B cell (primary cell): ENCODE measurements around the gene COL21A1. TPM values are rescaled to one million over a fixed set of nuclear protein-coding genes. Genes with fewer than 3 reads are reported as not detected.

ENCODE experiments used
- ATAC-seq: fragments of 200-7000 bp; cut with Tn5 transposase; one replicate; pipeline ENCODE4 v1.10.0; 2021; ENCODE audit warnings: low read depth, mild to moderate bottlenecking, moderate number of reproducible peaks, moderate library complexity
- CTCF ChIA-PET: fragments of 350-600 bp; sonication (Branson Sonifier 250); formaldehyde crosslinking; loops from one replicate; lab custom pipeline; 2021; ENCODE audit warnings: antibody characterized with exemption, inconsistent platforms; lab: Charles Lee
- POLR2A ChIA-PET: fragments of 350-600 bp; sonication (Branson Sonifier 250); formaldehyde crosslinking; loops from one replicate; lab custom pipeline; 2021; ENCODE audit warnings: antibody characterized with exemption; lab: Charles Lee
- DNase-seq: peaks from one replicate; pipeline ENCODE4 v3.0.0; 2013
- H2AFZ ChIP-seq: 2 replicates; pipeline ENCODE4 v1.6.1; 2012; ENCODE audit warnings: mild to moderate bottlenecking, low read depth, low read length; ENCODE audit not compliant: insufficient read depth, poor library complexity, severe bottlenecking
- H3K27ac ChIP-seq, 2 donors: 1 replicate in 1 of 2; 2 replicates in 1 of 2; pipeline ENCODE4 v1.5.1; 2012 to 2013; ENCODE audit warnings: low read length in 2 of 2, mild to moderate bottlenecking in 2 of 2, moderate library complexity in 1 of 2
- H3K27me3 ChIP-seq, 4 experiments: fragments of 200-600 bp in 1 of 4; sonication (generic) in 1 of 4; replicated peaks in 1 of 4; 1 replicate in 2 of 4; 2 replicates in 2 of 4; pipeline versions ENCODE4 v1.6.1 to v1.7.0; 2013 to 2016; ENCODE audit warnings: low read length in 3 of 4, mild to moderate bottlenecking in 2 of 4, mixed read lengths in 1 of 4, moderate library complexity in 1 of 4; ENCODE audit not compliant: insufficient read depth in 4 of 4, control insufficient read depth in 3 of 4; ENCODE audit errors: control extremely low read depth in 1 of 4
- H3K36me3 ChIP-seq, 2 experiments: replicated peaks in 1 of 2; 1 replicate in 1 of 2; 2 replicates in 1 of 2; pipeline versions ENCODE4 v1.6.1 to v1.7.1; 2013; ENCODE audit warnings: low read length in 1 of 2; ENCODE audit not compliant: insufficient read depth in 2 of 2, control insufficient read depth in 1 of 2; ENCODE audit errors: control extremely low read depth in 1 of 2, extremely low read depth in 1 of 2
- H3K4me1 ChIP-seq, 2 donors: fragments of 200-600 bp in 1 of 2; sonication (generic) in 1 of 2; 1 replicate in 1 of 2; 2 replicates in 1 of 2; pipeline versions ENCODE4 v1.5.1 to v1.6.1; 2013 to 2017; ENCODE audit warnings: low read length in 2 of 2; ENCODE audit not compliant: control insufficient read depth in 2 of 2, insufficient read depth in 2 of 2
- H3K4me2 ChIP-seq: replicated peaks from 2 replicates; pipeline ENCODE3; 2012; ENCODE audit warnings: mild to moderate bottlenecking, low read depth, low read length; ENCODE audit not compliant: poor library complexity, severe bottlenecking
- H3K4me3 ChIP-seq, 5 experiments: fragments of 200-600 bp in 1 of 5; sonication (generic) in 1 of 5; 1 replicate in 3 of 5; 2 replicates in 2 of 5; pipeline versions ENCODE4 v1.5.1 to v1.7.0; 2011 to 2016; ENCODE audit warnings: low read length in 4 of 5, mild to moderate bottlenecking in 4 of 5, low read depth in 2 of 5, control low read depth in 1 of 5, moderate library complexity in 1 of 5; ENCODE audit not compliant: insufficient read depth in 1 of 5; ENCODE audit errors: control extremely low read depth in 1 of 5, extremely low read depth in 1 of 5
- H3K79me2 ChIP-seq: fragments of 200-600 bp; sonication (generic); one replicate; pipeline ENCODE4 v1.6.0; 2016; ENCODE audit warnings: low read length; ENCODE audit not compliant: control insufficient read depth, insufficient read depth
- H3K9ac ChIP-seq: fragments of 200-600 bp; sonication (generic); 2 replicates; pipeline ENCODE4 v1.6.1; 2017; ENCODE audit warnings: mild to moderate bottlenecking, low read length, moderate library complexity
- H3K9me3 ChIP-seq, 3 donors: one replicate each; pipeline versions ENCODE4 v1.6.1 to v1.7.1; 2013; ENCODE audit warnings: low read length in 2 of 3; ENCODE audit not compliant: control insufficient read depth in 2 of 3, insufficient read depth in 1 of 3; ENCODE audit errors: control extremely low read depth in 1 of 3
- H4K20me1 ChIP-seq: 2 replicates; pipeline ENCODE4 v1.6.0; 2012; ENCODE audit warnings: mild to moderate bottlenecking, low read length; ENCODE audit not compliant: insufficient read depth, control insufficient read depth, poor library complexity, severe bottlenecking
- H3K27ac Mint-ChIP-seq: one replicate; pipeline ENCODE4 v1.8.0; 2021; ENCODE audit warnings: mixed read lengths
- H3K27me3 Mint-ChIP-seq: one replicate; pipeline ENCODE4 v1.8.0; 2021; ENCODE audit warnings: mixed read lengths
- H3K4me1 Mint-ChIP-seq: one replicate; pipeline ENCODE4 v1.8.0; 2021; ENCODE audit warnings: mixed read lengths
- H3K4me3 Mint-ChIP-seq: one replicate; pipeline ENCODE4 v1.8.0; 2021; ENCODE audit warnings: mixed read lengths
- H3K9me3 Mint-ChIP-seq: one replicate; pipeline ENCODE4 v1.8.0; 2022; ENCODE audit warnings: mixed read lengths; ENCODE audit not compliant: insufficient read depth
- CTCF ChIP-seq: fragments of 200-600 bp; IDR thresholded peaks from one replicate; pipeline ENCODE4 v1.8.0; 2022; ENCODE audit warnings: antibody characterized with exemption, mild to moderate bottlenecking
- EZH2 ChIP-seq: IDR thresholded peaks from 2 replicates; pipeline ENCODE4 v1.6.1; 2012; ENCODE audit warnings: borderline replicate concordance, low read depth, mild to moderate bottlenecking, moderate library complexity, low read length; ENCODE audit not compliant: insufficient read depth, poor library complexity, severe bottlenecking
- WGBS: methylation state at CpG from one replicate; pipeline ENCODE4 v1.1.5; 2013; ENCODE audit warnings: missing lambda C conversion rate; ENCODE audit not compliant: insufficient coverage; 5-methylcytosine and 5-hydroxymethylcytosine counted together
- intact Hi-C: fragments of 100-400 bp; cut with micrococcal nuclease; formaldehyde crosslinking; loops from one replicate; pipeline ENCODE4 v1.10.0; 2022
- polyA plus RNA-seq: library from polyadenylated mRNA; depleted of rRNA; stranded (reverse); fragments of >200 nt; gene quantifications from 2 replicates; pipeline ENCODE4 v1.2.3, GENCODE V29; 2012
- total RNA-seq, 2 donors: library from RNA; stranded (reverse); fragments of 120-200 nt in 1 of 2; gene quantifications; 1 replicate in 1 of 2; 2 replicates in 1 of 2; pipeline versions ENCODE4 v1.2.3 to v1.2.4, GENCODE V29; 2013 to 2022

The COL21A1 gene
- total and polyA plus RNA-seq, 2 donors (not counting 1 experiment from before 2014, with no cell fraction given) = not detected

GRCh38 chr6:56292505-56293181 lies 45.3 kb upstream of the COL21A1 start:
- no peaks in the 10 kb centered on the region for H3K27me3 ChIP-seq
- H2AFZ ChIP-seq = no peak overlapping the region
- intact Hi-C loops = no loop called here
- Mint-ChIP-seq H3K27me3 (no peaks in the 10 kb centered on the region), H3K4me1 (no peaks in the 10 kb centered on the region), H3K9me3 (no peaks in the 10 kb centered on the region), H3K27ac (no peak overlapping the region), H3K4me3 (no peak overlapping the region)
- ChIA-PET CTCF (no interaction called here), POLR2A (interaction anchor here (0.6 kb wide), 1 partner anchor 107 kb away, joined by 9 read pairs; no protein-coding TSS in a partner anchor)
- no peaks in the 10 kb centered on the region for H3K36me3 ChIP-seq
- TF ChIP-seq CTCF (no peak), EZH2 (no peak)
- WGBS = no CpG with 5 or more reads among the region's 1 CpG
- no peaks in the 10 kb centered on the region for H3K4me1 ChIP-seq
- DNase-seq (no peak), ATAC-seq (no peak)
- H3K9ac ChIP-seq = no peak overlapping the region
- H3K79me2 ChIP-seq = no peaks in the 10 kb centered on the region
- no peak overlapping the region for H3K4me3 ChIP-seq
- H3K27ac ChIP-seq = no peak overlapping the region
- no peaks in the 10 kb centered on the region for H4K20me1 ChIP-seq
- no peak overlapping the region for H3K4me2 ChIP-seq
- H3K9me3 ChIP-seq = no peaks in the 10 kb centered on the region

GRCh38 chr6:56291302-56291917 lies 44.0 kb upstream of the COL21A1 start:
- Histone ChIP-seq H3K4me2 (no peak overlapping the region), H3K79me2 (no peaks in the 10 kb centered on the region), H3K4me3 (no peak overlapping the region), H2AFZ (no peak overlapping the region), H3K9me3 (no peaks in the 10 kb centered on the region), H3K27ac (no peak overlapping the region), H3K9ac (no peak overlapping the region), H3K4me1 (no peaks in the 10 kb centered on the region), H4K20me1 (no peaks in the 10 kb centered on the region), H3K27me3 (no peaks in the 10 kb centered on the region), H3K36me3 (no peaks in the 10 kb centered on the region)
- ChIA-PET CTCF (no interaction called here), POLR2A (no interaction called here)
- Mint-ChIP-seq H3K27ac (no peak overlapping the region), H3K4me1 (no peaks in the 10 kb centered on the region), H3K27me3 (no peaks in the 10 kb centered on the region), H3K4me3 (no peak overlapping the region), H3K9me3 (no peaks in the 10 kb centered on the region)
- no peak for ATAC-seq
- WGBS = 71% methylated on average over 5 of the region's 7 CpGs
- intact Hi-C loops = no loop called here
- peak; percentile 2 for DNase-seq
- no peak for TF ChIP-seq CTCF
- no peak for TF ChIP-seq EZH2
